Measurements from ENCODE around the gene PLGLB2.
"Not testable (repeated sequence)": the region's sequence is repeated elsewhere in the genome, so short reads cannot be mapped to it uniquely, and the experiment has no call there.

DNA sequence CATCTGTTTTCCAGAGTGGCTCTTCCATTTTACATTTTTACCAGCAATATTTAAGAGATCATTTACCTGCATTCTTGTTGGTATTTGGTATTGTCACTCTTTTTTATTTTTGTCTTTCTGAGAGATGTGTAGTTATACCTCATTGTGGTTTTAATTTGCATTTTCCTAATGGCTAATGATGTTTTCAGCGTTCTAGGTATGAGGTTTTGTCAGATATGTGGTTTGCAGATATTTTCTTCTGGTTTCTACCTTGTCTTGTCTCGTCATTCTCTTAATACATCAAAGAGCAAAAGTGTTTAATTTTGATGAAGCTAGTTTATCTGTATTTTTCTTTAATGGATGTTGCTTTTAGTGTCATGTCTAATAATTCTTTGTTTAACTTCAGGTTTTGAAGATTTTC, 39.5 kb upstream of the PLGLB2 start:
- TF ChIP-seq POLR2AphosphoS5, POLR2A, EP300 (IDR thresholded peaks at IDR 0.05): not testable (repeated sequence)
- TF ChIP-seq, protein P1, sequence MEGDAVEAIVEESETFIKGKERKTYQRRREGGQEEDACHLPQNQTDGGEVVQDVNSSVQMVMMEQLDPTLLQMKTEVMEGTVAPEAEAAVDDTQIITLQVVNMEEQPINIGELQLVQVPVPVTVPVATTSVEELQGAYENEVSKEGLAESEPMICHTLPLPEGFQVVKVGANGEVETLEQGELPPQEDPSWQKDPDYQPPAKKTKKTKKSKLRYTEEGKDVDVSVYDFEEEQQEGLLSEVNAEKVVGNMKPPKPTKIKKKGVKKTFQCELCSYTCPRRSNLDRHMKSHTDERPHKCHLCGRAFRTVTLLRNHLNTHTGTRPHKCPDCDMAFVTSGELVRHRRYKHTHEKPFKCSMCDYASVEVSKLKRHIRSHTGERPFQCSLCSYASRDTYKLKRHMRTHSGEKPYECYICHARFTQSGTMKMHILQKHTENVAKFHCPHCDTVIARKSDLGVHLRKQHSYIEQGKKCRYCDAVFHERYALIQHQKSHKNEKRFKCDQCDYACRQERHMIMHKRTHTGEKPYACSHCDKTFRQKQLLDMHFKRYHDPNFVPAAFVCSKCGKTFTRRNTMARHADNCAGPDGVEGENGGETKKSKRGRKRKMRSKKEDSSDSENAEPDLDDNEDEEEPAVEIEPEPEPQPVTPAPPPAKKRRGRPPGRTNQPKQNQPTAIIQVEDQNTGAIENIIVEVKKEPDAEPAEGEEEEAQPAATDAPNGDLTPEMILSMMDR (IDR thresholded peaks at IDR 0.05): not testable (repeated sequence)
